ENCODE data around the gene MAP2K6.

The MAP2K6 gene

DNA sequence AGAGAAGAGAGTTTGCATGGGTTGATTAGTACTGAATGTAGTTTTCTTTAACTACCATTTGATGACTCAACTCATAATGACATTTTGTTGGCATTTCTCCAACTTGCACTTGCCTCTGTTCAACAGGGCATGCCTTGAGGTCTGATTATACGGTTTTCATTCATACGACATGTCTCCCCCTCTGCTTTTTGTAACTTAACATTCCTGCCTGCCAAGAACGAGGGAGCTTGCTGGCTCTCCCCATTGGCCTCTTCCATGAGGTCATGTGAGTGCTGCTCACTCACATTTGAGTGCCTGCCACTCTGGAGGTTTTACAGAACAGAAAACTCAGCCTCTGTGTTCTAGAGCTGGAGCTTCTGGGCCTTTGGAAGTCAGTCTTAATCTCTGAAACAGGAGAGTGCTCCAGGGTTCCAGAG, 19.7 kb downstream of the MAP2K6 start:
- Mint-ChIP-seq H3K9me3 (peaks cover 3% of the 10 kb centered on the region), H3K4me1 (peaks cover 15% of the 10 kb centered on the region)
- TF ChIP-seq, protein P1, sequence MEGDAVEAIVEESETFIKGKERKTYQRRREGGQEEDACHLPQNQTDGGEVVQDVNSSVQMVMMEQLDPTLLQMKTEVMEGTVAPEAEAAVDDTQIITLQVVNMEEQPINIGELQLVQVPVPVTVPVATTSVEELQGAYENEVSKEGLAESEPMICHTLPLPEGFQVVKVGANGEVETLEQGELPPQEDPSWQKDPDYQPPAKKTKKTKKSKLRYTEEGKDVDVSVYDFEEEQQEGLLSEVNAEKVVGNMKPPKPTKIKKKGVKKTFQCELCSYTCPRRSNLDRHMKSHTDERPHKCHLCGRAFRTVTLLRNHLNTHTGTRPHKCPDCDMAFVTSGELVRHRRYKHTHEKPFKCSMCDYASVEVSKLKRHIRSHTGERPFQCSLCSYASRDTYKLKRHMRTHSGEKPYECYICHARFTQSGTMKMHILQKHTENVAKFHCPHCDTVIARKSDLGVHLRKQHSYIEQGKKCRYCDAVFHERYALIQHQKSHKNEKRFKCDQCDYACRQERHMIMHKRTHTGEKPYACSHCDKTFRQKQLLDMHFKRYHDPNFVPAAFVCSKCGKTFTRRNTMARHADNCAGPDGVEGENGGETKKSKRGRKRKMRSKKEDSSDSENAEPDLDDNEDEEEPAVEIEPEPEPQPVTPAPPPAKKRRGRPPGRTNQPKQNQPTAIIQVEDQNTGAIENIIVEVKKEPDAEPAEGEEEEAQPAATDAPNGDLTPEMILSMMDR (IDR thresholded peaks at IDR 0.05; ENCODE audit: unreplicated experiment in 3 of 3) = no peak

DNA sequence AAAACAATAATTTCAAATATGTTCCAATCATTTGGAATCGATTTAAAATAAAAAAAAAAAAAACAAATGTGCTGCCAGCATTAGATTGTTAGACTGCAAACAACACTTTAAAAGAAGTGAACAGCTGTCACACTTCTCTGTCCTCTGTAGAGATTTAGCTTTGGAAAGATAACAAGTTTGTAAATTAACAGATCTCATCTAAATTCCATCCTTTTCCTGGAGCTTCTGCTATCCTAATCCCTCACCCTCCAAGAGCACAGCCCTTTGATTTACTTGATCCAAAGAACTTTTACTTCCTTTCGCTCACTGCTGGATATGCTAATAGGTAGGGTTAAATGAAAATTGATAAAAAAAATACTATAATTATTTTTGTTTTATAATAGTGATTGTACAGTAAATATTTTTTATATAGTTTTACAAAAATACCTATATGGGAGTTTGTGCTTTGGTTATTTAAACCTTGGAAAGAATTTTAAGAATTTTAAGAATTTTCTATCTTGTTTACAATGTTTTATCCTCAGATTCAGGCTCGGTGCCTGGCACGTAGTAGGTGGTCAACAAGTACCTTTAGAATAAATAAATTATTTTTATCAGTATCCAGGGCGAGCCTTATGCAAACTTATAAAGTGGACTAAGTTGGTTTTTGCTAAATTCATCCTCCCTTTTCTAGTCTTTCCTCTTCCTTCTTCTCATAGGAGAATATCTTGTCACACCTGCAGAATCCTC, 21.6 kb downstream of the MAP2K6 start:
- no peaks in the 10 kb centered on the region for H3K27me3 Mint-ChIP-seq (ENCODE audit: low read depth)
- peaks cover 11% of the 10 kb centered on the region for H3K4me1 Mint-ChIP-seq
- peaks cover 32% of the 10 kb centered on the region for H3K36me3 Mint-ChIP-seq (ENCODE audit: low read depth)
- TF ChIP-seq, protein P1 (IDR thresholded peaks at IDR 0.05; ENCODE audit: unreplicated experiment in 3 of 3) = no peak
- H3K9me3 Mint-ChIP-seq = peaks cover 14% of the 10 kb centered on the region
- H3K4me3 Mint-ChIP-seq = no peak overlapping the region
- no peak overlapping the region for H3K27ac Mint-ChIP-seq

More for the DNA sequence above, 19.7 kb downstream of the MAP2K6 start:
- no peak overlapping the region for H3K4me3 Mint-ChIP-seq
- H3K27ac Mint-ChIP-seq = peak overlapping the region in 1 of 3 experiments; percentile 67
- H3K36me3 Mint-ChIP-seq (ENCODE audit: low read depth) = peaks cover 17% of the 10 kb centered on the region
- no peaks in the 10 kb centered on the region for H3K27me3 Mint-ChIP-seq (ENCODE audit: low read depth)

DNA sequence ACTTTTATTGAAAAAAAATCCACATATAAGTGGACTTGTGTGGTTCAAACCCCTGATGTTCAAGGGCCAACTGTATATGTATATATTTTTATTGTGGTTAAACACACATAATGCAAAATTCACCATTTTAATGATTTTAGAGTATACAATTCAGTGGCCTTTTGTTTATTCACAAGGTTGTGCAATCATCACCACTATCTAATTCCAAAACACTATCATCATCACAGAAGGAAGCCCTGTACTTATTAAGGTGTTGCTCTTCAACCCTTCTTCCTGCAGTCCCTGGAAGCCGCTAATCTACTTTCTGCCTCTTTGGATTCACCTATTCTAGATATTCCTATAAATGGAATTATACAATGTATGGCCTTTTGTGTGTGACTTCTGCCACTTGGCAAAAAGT, 23.0 kb downstream of the MAP2K6 start:
- Mint-ChIP-seq H3K4me3 (no peak overlapping the region), H3K27ac (no peak overlapping the region), H3K4me1 (peaks cover 11% of the 10 kb centered on the region), H3K27me3 (ENCODE audit: low read depth) (no peaks in the 10 kb centered on the region), H3K9me3 (peaks cover 14% of the 10 kb centered on the region), H3K36me3 (ENCODE audit: low read depth) (peaks cover 29% of the 10 kb centered on the region)
- TF ChIP-seq, protein P1 (IDR thresholded peaks at IDR 0.05; ENCODE audit: unreplicated experiment in 3 of 3) = no peak

DNA sequence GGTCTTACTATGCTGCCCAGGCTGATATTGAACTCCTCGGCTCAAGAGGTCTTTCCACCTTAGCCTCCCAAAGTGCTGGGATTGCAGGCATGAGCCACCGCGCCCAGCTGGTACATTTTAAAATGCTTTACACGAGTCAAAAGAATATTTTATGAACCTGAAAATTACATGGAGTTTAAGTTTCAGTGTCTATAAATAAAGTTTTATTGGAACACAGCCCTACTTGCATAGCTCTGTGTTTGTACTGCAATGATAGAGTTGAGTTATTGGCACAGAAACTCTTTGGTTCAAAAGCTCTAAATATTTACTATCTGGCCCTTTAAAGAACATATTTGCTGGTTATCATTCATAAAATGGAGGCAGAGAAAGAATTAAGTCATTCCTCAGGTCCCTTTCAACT, 24.3 kb downstream of the MAP2K6 start:
- Mint-ChIP-seq H3K36me3 (ENCODE audit: low read depth) (peaks cover 28% of the 10 kb centered on the region), H3K4me1 (peaks cover 7% of the 10 kb centered on the region), H3K27ac (no peak overlapping the region), H3K27me3 (ENCODE audit: low read depth) (no peaks in the 10 kb centered on the region), H3K9me3 (peaks cover 14% of the 10 kb centered on the region), H3K4me3 (no peak overlapping the region)
- TF ChIP-seq, protein P1 (IDR thresholded peaks at IDR 0.05; ENCODE audit: unreplicated experiment in 3 of 3) = no peak

DNA sequence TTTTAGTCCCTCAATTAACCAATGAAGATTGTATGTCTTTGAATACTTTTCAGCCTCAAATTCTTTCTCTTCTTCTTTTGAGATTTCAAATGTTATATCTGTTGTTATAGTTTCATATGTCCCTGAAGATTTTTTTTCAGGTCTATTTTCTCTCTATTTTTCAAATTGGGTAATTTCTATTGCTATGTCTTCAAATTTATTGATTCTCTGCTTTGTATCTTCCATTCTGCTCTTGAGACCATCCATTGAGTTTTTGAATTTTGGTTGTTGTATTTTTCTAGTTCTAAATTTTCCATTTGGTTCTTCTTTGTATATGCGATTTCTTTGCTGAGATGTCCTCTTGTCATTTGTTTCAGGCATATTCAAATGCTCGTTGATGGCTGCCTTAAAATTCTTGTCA, 26.7 kb downstream of the MAP2K6 start:
- Mint-ChIP-seq H3K27me3 (ENCODE audit: low read depth) (no peaks in the 10 kb centered on the region), H3K27ac (no peak overlapping the region), H3K4me3 (no peak overlapping the region), H3K36me3 (ENCODE audit: low read depth) (peaks cover 28% of the 10 kb centered on the region), H3K9me3 (peaks cover 14% of the 10 kb centered on the region), H3K4me1 (no peaks in the 10 kb centered on the region)
- TF ChIP-seq, protein P1 (IDR thresholded peaks at IDR 0.05; ENCODE audit: unreplicated experiment in 3 of 3) = no peak

DNA sequence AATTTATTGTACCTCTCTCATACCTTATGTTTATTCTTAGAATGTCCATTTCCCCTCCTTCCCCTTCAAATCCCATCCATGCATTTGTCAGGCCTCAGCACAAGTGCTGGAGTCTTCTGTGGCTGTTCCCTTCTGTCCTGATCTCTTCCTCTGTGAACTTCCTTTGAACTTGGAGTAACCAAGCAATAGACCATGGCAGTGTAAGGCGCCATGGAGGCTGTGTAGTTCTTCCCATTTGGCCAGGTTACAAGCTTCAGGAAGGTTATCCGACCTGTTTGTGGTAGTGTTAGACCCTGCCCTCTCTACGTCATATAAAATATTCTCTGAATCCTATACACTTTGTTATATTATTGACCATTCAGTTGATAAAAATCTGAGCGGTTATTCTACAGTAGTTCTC, 28.6 kb downstream of the MAP2K6 start:
- Mint-ChIP-seq H3K9me3 (peaks cover 14% of the 10 kb centered on the region), H3K4me3 (no peak overlapping the region), H3K27ac (no peak overlapping the region), H3K36me3 (ENCODE audit: low read depth) (peaks cover 18% of the 10 kb centered on the region), H3K27me3 (ENCODE audit: low read depth) (peaks cover 4% of the 10 kb centered on the region), H3K4me1 (peaks cover 8% of the 10 kb centered on the region)
- TF ChIP-seq, protein P1 (IDR thresholded peaks at IDR 0.05; ENCODE audit: unreplicated experiment in 3 of 3) = no peak

Measured in nephron (organoid).